H9 (cell line): Measurements from ENCODE around the gene AGL. TPM values are rescaled to one million over a fixed set of nuclear protein-coding genes. Genes with fewer than 3 reads are reported as not detected.
"Not testable (repeated sequence)": the region's sequence is repeated elsewhere in the genome, so short reads cannot be mapped to it uniquely, and the experiment has no call there.

Experiments
- DNase-seq: peaks from one replicate; pipeline ENCODE4 v3.0.0-alpha.2; 2017
- H2AFZ ChIP-seq: one replicate; pipeline ENCODE4 v1.6.1; 2013; ENCODE audit warnings: mild to moderate bottlenecking, low read length, control low read depth, moderate library complexity
- H2AK5ac ChIP-seq: 2 replicates; pipeline ENCODE4 v1.6.1; 2013; ENCODE audit warnings: low read length, control low read depth, mixed read lengths; ENCODE audit not compliant: insufficient read length
- H2BK120ac ChIP-seq: one replicate; pipeline ENCODE4 v1.6.1; 2013; ENCODE audit warnings: low read depth, mild to moderate bottlenecking, low read length, control low read depth, inconsistent platforms; ENCODE audit not compliant: poor library complexity, severe bottlenecking
- H2BK12ac ChIP-seq: 2 replicates; pipeline ENCODE4 v1.6.1; 2013; ENCODE audit warnings: low read length, control low read depth, mixed read lengths, low read depth; ENCODE audit not compliant: insufficient read length
- H2BK15ac ChIP-seq: 2 replicates; pipeline ENCODE4 v1.6.1; 2013; ENCODE audit warnings: low read depth, low read length, control low read depth
- H2BK20ac ChIP-seq: one replicate; pipeline ENCODE4 v1.6.1; 2013; ENCODE audit warnings: low read depth, mild to moderate bottlenecking, low read length, control low read depth, inconsistent platforms; ENCODE audit not compliant: poor library complexity, severe bottlenecking
- H2BK5ac ChIP-seq: 2 replicates; pipeline ENCODE4 v1.6.1; 2013; ENCODE audit warnings: low read length, control low read depth, mixed read lengths; ENCODE audit not compliant: insufficient read length
- H3K14ac ChIP-seq: 2 replicates; pipeline ENCODE4 v1.6.1; 2013; ENCODE audit warnings: low read length, control low read depth; ENCODE audit not compliant: insufficient read depth
- H3K18ac ChIP-seq: 2 replicates; pipeline ENCODE4 v1.6.1; 2013; ENCODE audit warnings: low read depth, mild to moderate bottlenecking, mixed read lengths, low read length, control low read depth; ENCODE audit not compliant: insufficient read length
- H3K23ac ChIP-seq: 2 replicates; pipeline ENCODE4 v1.6.1; 2013; ENCODE audit warnings: low read length, control low read depth, mixed read lengths, low read depth; ENCODE audit not compliant: insufficient read length
- H3K23me2 ChIP-seq: 2 replicates; pipeline ENCODE4 v1.6.1; 2013; ENCODE audit warnings: low read depth, mild to moderate bottlenecking, mixed read lengths, low read length, control low read depth; ENCODE audit not compliant: insufficient read length, poor library complexity, severe bottlenecking
- H3K27ac ChIP-seq: 2 replicates; pipeline ENCODE4 v1.5.1; 2013; ENCODE audit warnings: low read length, control low read depth, mixed read lengths, low read depth; ENCODE audit not compliant: insufficient read length
- H3K27me3 ChIP-seq: 2 replicates; pipeline ENCODE4 v1.6.1; 2013; ENCODE audit warnings: low read length, control low read depth, inconsistent platforms; ENCODE audit not compliant: insufficient read depth
- H3K4ac ChIP-seq: 2 replicates; pipeline ENCODE4 v1.6.1; 2013; ENCODE audit warnings: low read depth, mild to moderate bottlenecking, control low read depth, inconsistent platforms, low read length, moderate library complexity
- H3K4me1 ChIP-seq: 2 replicates; pipeline ENCODE4 v1.6.1; 2013; ENCODE audit warnings: low read length, control low read depth, inconsistent platforms; ENCODE audit not compliant: insufficient read depth
- H3K4me2 ChIP-seq: 2 replicates; pipeline ENCODE4 v1.6.1; 2013; ENCODE audit warnings: low read length, control low read depth, mixed read lengths; ENCODE audit not compliant: insufficient read length, insufficient read depth
- H3K56ac ChIP-seq: 2 replicates; pipeline ENCODE4 v1.6.1; 2013; ENCODE audit warnings: low read depth, mild to moderate bottlenecking, mixed read lengths, low read length, control low read depth; ENCODE audit not compliant: insufficient read length
- H3K79me1 ChIP-seq: 2 replicates; pipeline ENCODE4 v1.6.1; 2013; ENCODE audit warnings: low read depth, mild to moderate bottlenecking, moderate library complexity, low read length, control low read depth, inconsistent platforms; ENCODE audit not compliant: insufficient read depth, poor library complexity, severe bottlenecking
- H3K79me2 ChIP-seq: 2 replicates; pipeline ENCODE4 v1.6.1; 2013; ENCODE audit warnings: low read length, control low read depth, inconsistent platforms; ENCODE audit not compliant: insufficient read depth
- H3K9ac ChIP-seq: 2 replicates; pipeline ENCODE4 v1.6.1; 2013; ENCODE audit warnings: low read length, control low read depth, mixed read lengths; ENCODE audit not compliant: insufficient read length; ENCODE audit errors: extremely low read depth
- H3K9me3 ChIP-seq: one replicate; pipeline ENCODE4 v1.6.1; 2013; ENCODE audit warnings: low read depth, low read length, inconsistent platforms; ENCODE audit not compliant: control insufficient read depth
- H3T11ph ChIP-seq: one replicate; pipeline ENCODE4 v1.6.1; 2013; ENCODE audit warnings: mild to moderate bottlenecking, low read length, control low read depth, inconsistent platforms
- H4K20me1 ChIP-seq: one replicate; pipeline ENCODE4 v1.6.1; 2013; ENCODE audit not compliant: control insufficient read depth, insufficient read length, insufficient read depth
- H4K5ac ChIP-seq: 2 replicates; pipeline ENCODE4 v1.6.1; 2013; ENCODE audit warnings: low read depth, mild to moderate bottlenecking, mixed read lengths, low read length, control low read depth; ENCODE audit not compliant: insufficient read length
- H4K8ac ChIP-seq: replicated peaks from 2 replicates; pipeline ENCODE4 v1.6.1; 2013; ENCODE audit warnings: low read length, control low read depth, mixed read lengths, low read depth; ENCODE audit not compliant: insufficient read length
- H4K91ac ChIP-seq: 2 replicates; pipeline ENCODE4 v1.6.1; 2013; ENCODE audit warnings: low read depth, mild to moderate bottlenecking, moderate library complexity, mixed read lengths, low read length, control low read depth; ENCODE audit not compliant: insufficient read length
- H3K27ac Mint-ChIP-seq, 3 experiments: 2 replicates in 2 of 3; 3 replicates in 1 of 3; pipeline ENCODE4 v1.8.0; 2020 to 2021; ENCODE audit warnings: mixed read lengths in 3 of 3, mild to moderate bottlenecking in 1 of 3, moderate library complexity in 1 of 3
- H3K27me3 Mint-ChIP-seq: 2 replicates; pipeline ENCODE4 v1.8.0; 2021; ENCODE audit warnings: low read depth, mild to moderate bottlenecking, moderate library complexity, mixed read lengths
- H3K36me3 Mint-ChIP-seq, 3 experiments: 2 replicates in 2 of 3; 3 replicates in 1 of 3; pipeline ENCODE4 v1.8.0; 2020 to 2021; ENCODE audit warnings: low read depth in 3 of 3, mixed read lengths in 3 of 3; ENCODE audit not compliant: insufficient read depth in 1 of 3
- H3K4me1 Mint-ChIP-seq, 2 experiments: 2 replicates each; pipeline ENCODE4 v1.8.0; 2020; ENCODE audit warnings: mixed read lengths in 2 of 2
- H3K4me3 Mint-ChIP-seq, 2 experiments: 2 replicates in 1 of 2; 3 replicates in 1 of 2; pipeline ENCODE4 v1.8.0; 2020 to 2021; ENCODE audit warnings: mild to moderate bottlenecking in 2 of 2, mixed read lengths in 2 of 2, moderate library complexity in 1 of 2
- H3K9me3 Mint-ChIP-seq, 2 experiments: 2 replicates in 1 of 2; 3 replicates in 1 of 2; pipeline ENCODE4 v1.8.0; 2020; ENCODE audit warnings: mild to moderate bottlenecking in 2 of 2, mixed read lengths in 2 of 2, moderate library complexity in 1 of 2
- WGBS: extraction: QIAGEN DNeasy Blood & Tissue Kit; methylation state at CpG from one replicate; pipeline ENCODE4 v1.1.7; 2013; ENCODE audit warnings: missing lambda C conversion rate, low lambda C conversion rate, mixed read lengths; ENCODE audit not compliant: insufficient read length; ENCODE audit errors: extremely low coverage; 5-methylcytosine and 5-hydroxymethylcytosine counted together
- total RNA-seq: library from RNA; stranded (reverse); gene quantifications from 2 replicates; pipeline ENCODE4 v1.2.1, GENCODE V29; 2021
- TF ChIP-seq, protein P1 (sequence below): fragments of 200-600 bp; sonication (generic); conservative IDR thresholded peaks from 3 replicates; pipeline ENCODE4 v1.8.0; 2021; ENCODE audit warnings: antibody characterized with exemption, mild to moderate bottlenecking

AGL gene
- total RNA-seq, 1 experiment from 2014 or later = 24.0 TPM

DNA sequence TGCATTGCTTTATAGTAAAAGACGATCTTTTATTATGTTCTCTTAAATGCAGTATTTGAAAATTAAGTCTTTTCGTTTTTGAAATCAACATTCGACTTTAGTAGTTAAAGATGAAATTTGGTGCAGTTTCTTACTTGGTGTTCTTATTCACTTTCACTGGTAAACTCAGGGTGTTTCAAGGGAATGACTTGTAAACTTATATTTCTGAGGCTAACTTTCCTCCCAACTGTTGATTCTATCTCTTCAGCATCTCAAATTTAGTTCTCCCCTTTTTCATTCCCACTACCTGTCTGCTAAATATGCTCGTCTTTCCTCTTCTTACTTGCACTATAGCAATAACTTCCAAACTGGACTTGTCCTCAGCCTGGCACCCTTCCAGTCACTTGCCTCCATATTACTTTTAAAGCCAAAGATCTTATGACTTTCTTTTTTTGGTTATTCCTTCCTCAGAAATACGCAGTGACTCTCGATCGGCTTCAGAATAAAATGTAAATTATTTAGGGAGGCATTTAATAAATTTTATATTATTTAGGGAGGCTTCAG lies 120.6 kb downstream of the AGL start:
- Histone ChIP-seq H2BK12ac (no peak overlapping the region), H3K23ac (no peak overlapping the region), H3K14ac (no peak overlapping the region), H3K23me2 (peaks cover 7% of the 10 kb centered on the region), H2BK120ac (no peak overlapping the region), H3K79me1 (no peaks in the 10 kb centered on the region), H2BK15ac (no peak overlapping the region), H4K5ac (no peak overlapping the region), H3K18ac (no peak overlapping the region), H3K9ac (peak overlapping the region; percentile 75), H3K79me2 (no peaks in the 10 kb centered on the region; the same call in 1 of the 2 replicates), H3K27ac (no peak overlapping the region), H3K56ac (no peak overlapping the region), H3K9me3 (no peaks in the 10 kb centered on the region), H4K8ac (no peak overlapping the region), H4K20me1 (no peaks in the 10 kb centered on the region), H2AFZ (no peak overlapping the region), H3K27me3 (no peaks in the 10 kb centered on the region), H3T11ph (no peak overlapping the region), H2AK5ac (no peak overlapping the region), H2BK5ac (no peak overlapping the region), H2BK20ac (no peak overlapping the region), H3K4me1 (peaks cover 2% of the 10 kb centered on the region; the same call in 1 of the 2 replicates), H3K4me2 (peak overlapping the region; percentile 76), H3K4ac (no peak overlapping the region), H4K91ac (no peak overlapping the region)
- TF ChIP-seq, protein P1, sequence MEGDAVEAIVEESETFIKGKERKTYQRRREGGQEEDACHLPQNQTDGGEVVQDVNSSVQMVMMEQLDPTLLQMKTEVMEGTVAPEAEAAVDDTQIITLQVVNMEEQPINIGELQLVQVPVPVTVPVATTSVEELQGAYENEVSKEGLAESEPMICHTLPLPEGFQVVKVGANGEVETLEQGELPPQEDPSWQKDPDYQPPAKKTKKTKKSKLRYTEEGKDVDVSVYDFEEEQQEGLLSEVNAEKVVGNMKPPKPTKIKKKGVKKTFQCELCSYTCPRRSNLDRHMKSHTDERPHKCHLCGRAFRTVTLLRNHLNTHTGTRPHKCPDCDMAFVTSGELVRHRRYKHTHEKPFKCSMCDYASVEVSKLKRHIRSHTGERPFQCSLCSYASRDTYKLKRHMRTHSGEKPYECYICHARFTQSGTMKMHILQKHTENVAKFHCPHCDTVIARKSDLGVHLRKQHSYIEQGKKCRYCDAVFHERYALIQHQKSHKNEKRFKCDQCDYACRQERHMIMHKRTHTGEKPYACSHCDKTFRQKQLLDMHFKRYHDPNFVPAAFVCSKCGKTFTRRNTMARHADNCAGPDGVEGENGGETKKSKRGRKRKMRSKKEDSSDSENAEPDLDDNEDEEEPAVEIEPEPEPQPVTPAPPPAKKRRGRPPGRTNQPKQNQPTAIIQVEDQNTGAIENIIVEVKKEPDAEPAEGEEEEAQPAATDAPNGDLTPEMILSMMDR = no peak
- peaks cover 12 to 17% of the 10 kb centered on the region in 2 experiments for H3K4me1 Mint-ChIP-seq
- H3K9me3 Mint-ChIP-seq = peaks cover 0 to 3% of the 10 kb centered on the region in 2 experiments; a peak in 2 of 5 replicates
- DNase-seq = no peak
- H3K27ac Mint-ChIP-seq = no peak overlapping the region; a peak in 1 of 7 replicates
- peaks cover 0 to 5% (median 4%) of the 10 kb centered on the region in 3 experiments; a peak in 4 of 7 replicates for H3K36me3 Mint-ChIP-seq
- WGBS = no CpG with 5 or more reads among the region's 7 CpGs
- peak overlapping the region; percentile 100 for H3K4me3 Mint-ChIP-seq
- H3K27me3 Mint-ChIP-seq = no peaks in the 10 kb centered on the region

DNA sequence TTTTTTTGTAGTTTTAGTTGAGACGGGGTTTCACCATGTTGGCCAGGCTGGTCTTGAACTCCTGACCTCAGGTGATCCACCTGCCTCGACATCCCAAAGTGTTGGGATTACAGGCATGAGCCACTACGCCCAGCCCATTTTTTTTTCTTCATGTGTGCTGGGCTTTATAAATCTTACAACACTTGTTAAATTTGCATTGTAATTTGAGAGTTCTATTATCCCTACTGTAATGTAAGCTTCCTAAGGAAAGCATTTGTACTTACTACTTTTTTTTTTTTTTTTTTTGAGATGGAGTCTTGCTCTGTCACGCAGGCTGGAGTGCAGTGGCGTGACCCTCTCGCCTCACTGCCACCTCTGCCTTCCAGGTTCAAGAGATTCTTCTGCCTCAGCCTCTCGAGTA lies 121.9 kb downstream of the AGL start:
- H3K4me2 ChIP-seq, H2AFZ ChIP-seq, H3K27me3 ChIP-seq, H3K9me3 Mint-ChIP-seq, H3K23ac ChIP-seq, H4K8ac ChIP-seq, H3K14ac ChIP-seq, H2BK20ac ChIP-seq, H4K5ac ChIP-seq, H3K27ac ChIP-seq, H3K56ac ChIP-seq, H3K4ac ChIP-seq, H2BK5ac ChIP-seq, H2AK5ac ChIP-seq, H2BK120ac ChIP-seq, H3T11ph ChIP-seq, H4K91ac ChIP-seq, DNase-seq, H3K79me2 ChIP-seq, H3K9ac ChIP-seq, H3K18ac ChIP-seq, H3K36me3 Mint-ChIP-seq, H3K27ac Mint-ChIP-seq, H3K9me3 ChIP-seq, H3K4me1 ChIP-seq, H3K79me1 ChIP-seq, H3K27me3 Mint-ChIP-seq, H4K20me1 ChIP-seq, H3K23me2 ChIP-seq, H2BK15ac ChIP-seq, H2BK12ac ChIP-seq: not testable (repeated sequence)
- H3K4me1 Mint-ChIP-seq = peaks cover 12 to 17% of the 10 kb centered on the region in 2 experiments
- H3K4me3 Mint-ChIP-seq = peak overlapping the region in 1 of 2 experiments; percentile 32; a peak in 1 of 5 replicates
- no CpG with 5 or more reads among the region's 7 CpGs for WGBS
